HG02970 (cell line): ENCODE data around the gene TSG101.

Experiments used
- ATAC-seq: cut with Tn5 transposase; IDR thresholded peaks from one replicate; pipeline ENCODE4 v1.9.1; 2021; ENCODE audit warnings: mild to moderate bottlenecking, moderate library complexity, moderate number of reproducible peaks; ENCODE audit not compliant: unreplicated experiment, low FRiP score

The TSG101 gene

DNA sequence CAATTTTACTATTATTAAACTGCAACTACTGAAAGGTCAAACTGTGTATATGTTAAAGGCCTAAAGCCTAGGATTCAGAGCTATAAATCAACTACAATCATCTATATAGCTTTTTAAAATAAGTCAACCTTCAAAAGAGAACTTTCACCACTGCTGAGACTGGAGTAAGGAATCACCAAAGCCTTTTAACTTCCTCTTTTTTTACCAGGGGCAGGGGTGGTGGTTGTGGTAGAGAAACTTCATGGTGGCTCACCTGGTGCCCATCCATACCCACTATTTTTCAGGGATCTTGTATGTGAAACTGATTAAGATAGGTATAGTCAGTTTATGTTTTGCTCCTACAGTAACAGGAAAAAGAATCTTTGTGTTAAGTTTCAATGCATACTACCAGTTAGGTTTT is 31.5 kb downstream of the TSG101 start:
- no peak for ATAC-seq

GRCh38 chr11:18493310-18493709 is 33.4 kb downstream of the TSG101 start:
- ATAC-seq, result no peak

DNA sequence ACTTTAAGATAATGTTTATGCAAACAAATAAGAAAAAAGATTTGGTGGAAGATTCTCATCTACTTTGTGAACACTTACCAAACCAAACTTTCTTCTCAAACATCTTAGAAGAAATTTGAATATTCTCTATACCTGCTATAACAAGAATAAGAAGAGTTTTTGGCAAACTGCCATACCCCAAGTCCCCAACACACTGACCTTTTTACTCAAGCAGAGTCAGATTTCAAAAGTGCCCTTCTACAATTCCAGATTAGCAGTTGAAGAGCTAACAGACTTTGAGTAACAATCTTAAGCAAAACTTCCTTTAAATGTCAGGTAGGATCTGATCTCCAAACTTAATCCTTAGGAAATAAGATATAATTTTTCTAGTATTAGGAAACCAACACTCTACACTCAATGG is 33.9 kb downstream of the TSG101 start:
- no peak for ATAC-seq

GRCh38 chr11:18491924-18492323 is 34.8 kb downstream of the TSG101 start:
- ATAC-seq, result no peak

- ATAC-seq, result no peak
Observed at GRCh38 chr11:18490736-18491485, 35.8 kb downstream of the TSG101 start.

- ATAC-seq, result no peak
Observed at GRCh38 chr11:18490319-18490718, 36.4 kb downstream of the TSG101 start.

- no peak for ATAC-seq
Observed at GRCh38 chr11:18485913-18486528, 40.7 kb downstream of the TSG101 start.

GRCh38 chr11:18479063-18479462 is 47.7 kb downstream of the TSG101 start:
- no peak for ATAC-seq

- ATAC-seq, result no peak
Observed at GRCh38 chr11:18472587-18472986, 54.2 kb downstream of the TSG101 start.

GRCh38 chr11:18471995-18472394 is 54.7 kb downstream of the TSG101 start:
- ATAC-seq, result no peak

GRCh38 chr11:18468961-18469360 is 57.8 kb downstream of the TSG101 start:
- no peak for ATAC-seq

GRCh38 chr11:18468059-18468458 is 58.7 kb downstream of the TSG101 start:
- no peak for ATAC-seq

- ATAC-seq, result no peak
Observed at GRCh38 chr11:18466402-18466801, 60.3 kb downstream of the TSG101 start.

DNA sequence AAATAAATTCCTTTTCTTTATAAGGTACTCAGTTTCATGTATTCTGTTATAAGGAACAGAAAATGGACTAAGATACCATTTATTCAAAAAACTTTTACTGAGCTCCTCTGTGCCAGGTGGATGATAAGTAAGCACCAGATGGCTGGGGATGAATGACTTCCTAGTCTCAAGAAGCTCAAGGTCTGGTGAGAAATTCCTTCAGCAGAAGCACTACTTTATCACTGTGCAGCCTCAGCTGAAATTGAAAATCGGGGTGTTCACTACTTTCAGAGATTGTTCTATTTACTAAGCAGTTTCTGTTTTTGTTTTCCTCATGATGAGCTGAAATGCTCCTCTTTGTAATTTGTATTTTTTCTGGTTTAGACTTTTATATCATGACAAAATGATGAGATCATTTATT is 63.3 kb downstream of the TSG101 start:
- ATAC-seq, result no peak

DNA sequence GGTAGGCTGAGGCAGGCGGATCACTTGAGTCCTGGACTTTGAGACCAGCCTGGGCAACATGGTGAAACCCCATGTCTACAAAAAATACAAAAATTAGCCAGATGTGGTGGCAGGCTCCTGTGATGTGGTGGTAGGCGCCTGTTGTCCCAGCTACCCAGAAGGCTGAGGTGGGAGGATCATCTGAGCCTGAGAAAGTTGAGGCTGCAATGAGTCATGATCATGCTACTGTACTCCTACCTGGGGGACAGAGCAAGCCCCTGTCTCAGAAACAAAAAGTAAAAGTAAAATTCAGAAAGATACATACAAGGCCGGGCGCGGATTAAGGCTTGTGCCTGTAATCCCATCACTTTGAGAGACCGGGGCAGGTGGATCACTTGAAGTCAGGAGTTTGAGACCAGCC is 64.8 kb downstream of the TSG101 start:
- no peak for ATAC-seq

DNA sequence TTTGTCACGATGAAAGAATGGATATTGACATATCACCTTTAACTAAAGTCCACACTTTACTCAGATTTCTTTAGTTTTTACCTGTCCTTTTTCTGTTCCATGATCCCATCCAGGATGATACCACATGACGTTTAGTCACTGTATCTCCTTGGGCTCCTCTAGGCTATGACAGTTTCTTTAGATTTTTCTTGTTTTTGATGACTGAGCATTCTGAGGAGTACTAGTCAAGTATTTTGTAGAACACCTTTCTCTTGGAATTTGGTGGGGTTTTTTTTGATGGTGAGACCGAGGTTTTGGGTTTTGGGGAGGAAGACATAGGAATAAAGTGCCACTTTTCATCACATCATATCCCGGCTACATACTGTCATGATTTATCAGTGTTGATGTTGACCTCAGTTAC is 67.1 kb downstream of the TSG101 start:
- no peak for ATAC-seq

- no peak for ATAC-seq
Observed at GRCh38 chr11:18457450-18457849, 69.3 kb downstream of the TSG101 start.

GRCh38 chr11:18455686-18456372 is 70.9 kb downstream of the TSG101 start, which contains the start of gene LDHAL6A:
Gene LDHAL6A, plus strand, starts transcription at chr11:18455856. Its CDS starts 825 bp downstream, at chr11:18456681.
- ATAC-seq, result no peak

DNA sequence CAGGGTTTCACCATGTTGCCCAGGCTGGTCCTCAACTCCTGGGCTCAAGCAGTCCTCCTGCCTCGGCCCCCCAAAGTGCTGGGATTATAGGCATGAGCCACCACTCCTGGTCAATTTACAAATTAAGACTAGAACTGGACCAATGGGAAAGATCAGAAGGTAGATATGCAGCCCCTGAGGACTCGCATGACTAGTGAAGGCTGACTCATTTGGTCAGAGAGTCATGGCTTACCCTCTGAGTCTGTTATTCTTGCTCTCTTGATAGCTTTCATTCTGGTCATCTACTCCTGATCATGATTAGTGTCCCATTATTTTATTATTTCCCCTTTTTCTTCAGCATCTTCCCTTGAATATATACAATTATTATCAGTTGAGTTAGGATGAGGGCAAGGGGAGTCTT is 73.8 kb downstream of the TSG101 start:
- no peak for ATAC-seq

- ATAC-seq, result no peak
Observed at GRCh38 chr11:18449251-18449650, 77.5 kb downstream of the TSG101 start.

DNA sequence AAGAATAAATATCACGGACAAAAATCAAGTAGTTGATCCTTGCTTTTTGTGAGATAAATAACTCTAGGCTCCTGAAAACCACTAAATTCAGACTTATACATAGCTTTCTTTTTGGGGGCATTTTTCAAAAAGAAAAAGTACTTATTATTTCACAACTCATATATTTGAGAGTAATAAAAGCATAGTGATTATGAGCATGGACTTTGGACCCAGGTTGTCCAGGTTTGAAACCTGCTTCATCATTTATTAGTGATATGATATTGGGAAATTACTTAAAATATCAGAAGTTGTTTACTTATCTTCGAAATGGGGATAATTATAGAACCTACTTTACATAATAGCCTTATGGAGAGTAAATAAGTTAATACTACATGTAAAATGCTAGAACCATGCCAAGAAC is 88.1 kb downstream of the TSG101 start:
- no peak for ATAC-seq
